Muscle of back (tissue), 11 donors: ENCODE results near the gene PDZK1IP1. TPM values are rescaled to one million over a fixed set of nuclear protein-coding genes. Genes with fewer than 3 reads are reported as not detected.
"Not testable (repeated sequence)": the region's sequence is repeated elsewhere in the genome, so short reads cannot be mapped to it uniquely, and the experiment has no call there.

Source experiments
- DNase-seq, 3 donors: peaks; one replicate each; pipeline versions ENCODE4 v3.0.0 to v3.0.0-alpha.2; 2013
- polyA plus RNA-seq, 10 donors: library from polyadenylated mRNA; unstranded; fragments of 120-200 nt; gene quantifications; one replicate each; pipeline ENCODE4 v1.2.1, GENCODE V29; 2013; ENCODE audit not compliant: insufficient read length in 10 of 10

The PDZK1IP1 gene
- polyA plus RNA-seq, 10 donors: 0.18 to 0.42 (median 0.31) TPM; not detected in 5

DNA sequence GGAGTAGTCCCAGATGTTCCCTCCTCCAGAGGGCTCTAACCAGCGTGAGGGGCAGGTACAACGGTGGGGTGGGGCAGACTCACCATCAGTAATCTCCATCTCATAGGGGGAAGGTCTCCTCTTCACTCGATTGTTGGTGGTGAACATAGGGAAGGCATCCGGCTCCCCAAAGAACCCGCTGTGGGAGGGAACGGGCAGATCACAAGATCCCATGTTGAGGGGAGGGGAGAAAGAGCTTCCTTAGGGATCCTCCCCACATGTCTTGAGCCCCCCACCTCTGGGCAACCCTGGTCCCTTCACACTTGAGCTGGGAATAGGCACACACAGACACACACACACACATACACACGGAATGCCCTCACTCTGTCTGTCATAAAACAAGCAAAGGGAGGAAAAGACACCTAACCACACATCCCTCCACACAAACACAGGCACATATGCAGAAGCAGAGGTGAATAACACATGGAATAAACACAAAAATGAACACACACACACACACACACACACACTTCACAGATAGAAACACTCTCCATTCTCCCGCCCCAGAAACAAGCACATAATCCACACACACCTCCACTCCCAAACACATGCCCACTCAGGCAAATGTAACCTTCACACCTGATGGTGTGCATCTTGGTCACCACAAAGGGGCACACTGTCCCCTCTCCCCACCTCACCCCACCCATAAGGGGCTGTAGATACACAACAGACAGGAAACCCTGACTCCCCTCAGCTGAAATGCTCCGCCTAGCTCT lies 34.3 kb upstream of the PDZK1IP1 start:
- no peak for DNase-seq

GRCh38 chr1:47223174-47223920 lies 33.5 kb upstream of the PDZK1IP1 start:
- no peak for DNase-seq

GRCh38 chr1:47222476-47222875 lies 32.6 kb upstream of the PDZK1IP1 start:
- no peak for DNase-seq

GRCh38 chr1:47219590-47220220 lies 29.9 kb upstream of the PDZK1IP1 start:
- no peak for DNase-seq

DNA sequence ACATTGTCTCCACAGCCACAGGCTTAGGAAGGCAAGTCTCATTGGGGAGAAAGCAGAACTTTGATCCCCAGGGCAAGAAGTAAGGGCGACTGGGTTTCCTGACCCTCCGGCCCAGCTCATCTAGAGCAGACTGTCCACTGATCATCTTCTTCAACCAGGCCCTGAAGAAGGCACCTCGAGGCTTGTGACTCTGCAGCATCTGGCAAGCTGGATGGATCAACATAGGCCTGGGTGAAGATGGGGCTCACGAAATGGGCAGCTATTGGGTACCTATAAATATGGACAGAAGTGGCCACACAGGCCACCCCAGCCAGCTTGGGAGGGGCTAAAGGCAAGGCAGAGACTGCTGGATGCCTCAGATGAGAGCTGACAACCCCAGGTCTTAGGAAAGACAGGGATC lies 29.2 kb upstream of the PDZK1IP1 start:
- DNase-seq: no peak

GRCh38 chr1:47216278-47217059 lies 26.6 kb upstream of the PDZK1IP1 start:
- no peak for DNase-seq

DNA sequence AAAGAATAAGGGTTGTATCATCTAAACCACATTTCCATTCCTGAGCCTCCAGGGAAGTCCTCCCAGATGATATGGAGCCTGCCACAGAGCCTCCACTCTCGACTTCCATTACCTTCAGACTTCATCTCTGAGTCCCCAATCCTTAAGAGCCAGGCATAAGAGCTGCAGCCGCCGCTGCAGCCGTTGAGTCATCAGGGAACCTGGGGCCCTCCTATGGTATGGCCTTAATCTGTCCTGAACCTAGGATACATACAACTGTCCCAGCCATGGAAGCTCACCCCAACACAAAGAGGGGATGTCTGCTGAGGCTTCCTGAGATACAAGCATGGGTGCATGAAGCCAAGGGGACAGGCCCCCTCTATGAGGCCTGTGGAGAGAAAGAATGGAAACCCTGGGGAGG lies 25.9 kb upstream of the PDZK1IP1 start:
- DNase-seq: no peak

DNA sequence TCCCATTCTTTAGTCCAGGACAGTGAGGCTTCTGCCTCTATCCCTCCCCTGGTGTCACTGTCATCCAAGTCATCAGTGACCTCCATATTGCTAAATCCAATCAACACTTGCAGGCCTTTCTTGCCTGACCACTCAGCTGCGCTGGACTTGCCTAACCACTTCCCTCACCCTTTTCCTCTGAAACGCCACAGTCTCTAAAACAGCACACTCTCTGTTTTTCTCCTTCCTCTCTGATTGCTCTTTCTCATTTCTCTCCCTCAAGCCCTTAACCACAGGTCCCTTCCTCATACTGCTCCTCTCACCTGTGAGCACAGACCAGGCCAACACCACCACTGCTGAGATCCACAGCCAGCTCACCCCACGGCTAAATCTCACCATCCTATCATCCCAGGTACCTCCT lies 24.7 kb upstream of the PDZK1IP1 start:
- DNase-seq: no peak

- DNase-seq: no peak
Measured at GRCh38 chr1:47213230-47213963, 23.6 kb upstream of the PDZK1IP1 start.

GRCh38 chr1:47212636-47213229 lies 22.9 kb upstream of the PDZK1IP1 start:
- no peak for DNase-seq

- DNase-seq: peak in 1 of 3 donors; percentile 55
Measured at GRCh38 chr1:47211796-47212269, 22.0 kb upstream of the PDZK1IP1 start.

- DNase-seq: no peak
Measured at GRCh38 chr1:47210666-47211065, 20.8 kb upstream of the PDZK1IP1 start.

DNA sequence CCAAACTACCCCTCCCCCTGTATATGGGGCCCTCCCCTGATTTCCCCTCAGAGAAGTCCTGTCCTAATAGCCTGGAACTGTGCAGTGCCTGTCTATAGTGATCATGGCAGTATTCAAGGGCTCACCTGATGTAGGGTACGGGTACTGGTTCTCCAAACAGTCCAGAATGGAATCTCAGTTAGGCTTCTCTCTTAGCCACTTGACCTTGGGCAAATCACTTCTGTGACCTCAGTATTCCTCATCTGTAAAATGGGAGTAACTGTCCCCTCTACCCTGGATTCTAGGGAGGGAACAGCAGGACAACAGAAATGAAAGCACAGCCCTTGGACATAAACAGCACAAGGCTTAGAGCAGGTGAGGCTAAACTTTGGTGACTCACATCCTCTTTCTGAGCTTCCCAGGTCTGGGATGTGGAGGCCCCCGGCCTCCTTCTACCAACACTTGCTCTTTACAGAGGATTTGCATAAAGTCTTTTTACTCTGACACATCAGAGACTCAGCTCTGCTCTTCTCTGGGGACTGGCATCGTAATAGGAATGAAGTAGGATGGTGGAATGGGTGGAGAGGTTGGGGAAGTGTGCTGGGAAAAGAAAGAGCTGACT lies 20.0 kb upstream of the PDZK1IP1 start:
- no peak for DNase-seq

- no peak for DNase-seq
Measured at GRCh38 chr1:47209091-47209490, 19.3 kb upstream of the PDZK1IP1 start.

GRCh38 chr1:47208374-47208850 lies 18.6 kb upstream of the PDZK1IP1 start:
- DNase-seq: no peak

GRCh38 chr1:47207803-47208373 lies 18.1 kb upstream of the PDZK1IP1 start:
- no peak for DNase-seq

DNA sequence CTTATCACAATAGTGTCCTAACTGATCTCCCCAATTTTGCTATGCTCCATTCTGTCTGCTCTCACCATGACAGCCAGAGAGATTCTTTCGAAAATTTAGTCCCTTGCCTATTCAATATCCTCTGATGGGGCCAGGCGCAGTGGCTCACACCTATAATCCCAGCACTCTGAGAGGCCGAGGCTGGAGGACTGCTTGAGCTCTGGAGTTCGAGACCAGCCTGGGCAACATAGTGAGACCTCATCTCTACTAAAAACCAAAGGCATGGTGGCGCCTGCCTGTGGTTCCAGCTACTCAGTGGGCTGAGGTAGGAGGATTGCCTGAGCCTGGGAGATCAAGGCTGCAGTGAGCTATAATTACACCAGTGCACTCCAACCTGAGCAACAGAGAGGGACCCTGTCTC lies 16.1 kb upstream of the PDZK1IP1 start:
- no peak for DNase-seq

GRCh38 chr1:47203504-47203903 lies 13.7 kb upstream of the PDZK1IP1 start:
- DNase-seq: not testable (repeated sequence)

DNA sequence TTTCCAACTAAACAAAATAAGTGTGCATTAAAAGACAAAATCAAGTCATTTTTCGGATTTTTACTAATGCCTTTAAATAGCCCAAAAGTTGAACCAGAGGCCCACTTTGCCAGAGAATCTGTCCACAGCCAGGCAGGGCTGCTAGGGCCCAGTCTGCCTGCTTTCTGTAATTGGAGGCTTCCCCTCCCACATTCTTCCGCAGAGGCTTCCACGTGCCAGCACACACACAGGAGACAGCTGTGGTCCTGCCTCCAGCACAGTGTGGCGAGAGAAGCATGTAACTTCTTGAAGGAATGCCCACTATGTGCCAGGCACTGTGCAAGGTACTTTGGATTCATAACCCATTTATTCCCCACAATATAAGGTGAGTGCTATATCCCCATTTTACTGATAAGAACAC lies 11.3 kb upstream of the PDZK1IP1 start:
- peak; percentile 27 to 46 (median 39) for DNase-seq

DNA sequence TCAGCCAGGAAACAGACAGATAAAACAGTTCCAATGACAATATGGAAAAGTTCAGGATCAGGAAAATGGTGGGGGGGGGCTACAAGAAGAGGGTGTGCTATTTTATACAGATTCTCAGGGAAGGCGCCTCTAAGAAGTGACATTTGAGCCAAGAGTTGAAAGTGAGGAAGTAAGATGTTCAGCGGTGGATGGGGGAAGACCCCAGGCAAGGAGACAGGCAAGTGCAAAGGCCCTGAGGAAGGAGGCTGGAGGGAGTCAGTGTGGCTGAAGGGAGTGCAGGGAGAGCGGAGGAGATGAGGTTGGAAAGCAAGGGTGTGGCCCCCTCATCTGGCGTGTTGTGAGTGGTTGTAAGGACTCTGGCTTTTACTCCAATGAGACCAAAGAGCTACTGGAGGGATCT lies 8.4 kb upstream of the PDZK1IP1 start:
- DNase-seq: no peak
